Tibial artery (tissue), 4 donors: ENCODE data around the gene ZIK1.

Experiments
- DNase-seq, 2 donors: peaks; one replicate each; pipeline ENCODE4 v3.0.0-alpha.2; 2019
- H3K27ac ChIP-seq, 2 donors: fragments of 200-600 bp; sonication (generic) in 1 of 2; 1 replicate in 1 of 2; 2 replicates in 1 of 2; pipeline ENCODE4 v1.5.1; 2018 to 2019; ENCODE audit warnings: mild to moderate bottlenecking in 1 of 2
- H3K27me3 ChIP-seq, 2 donors: fragments of 200-600 bp; sonication (generic) in 1 of 2; one replicate each; pipeline versions ENCODE4 v1.5.1 to v1.6.0; 2016 to 2019
- H3K36me3 ChIP-seq, 3 donors: fragments of 200-600 bp; sonication (generic) in 2 of 3; one replicate each; pipeline ENCODE4 v1.5.1; 2016 to 2019; ENCODE audit warnings: mild to moderate bottlenecking in 2 of 3
- H3K4me1 ChIP-seq, 4 donors: fragments of 200-600 bp; sonication (generic) in 2 of 4; 1 replicate in 3 of 4; 2 replicates in 1 of 4; pipeline ENCODE4 v1.5.1; 2016 to 2019
- H3K4me3 ChIP-seq, 2 donors: fragments of 200-600 bp; sonication (generic) in 1 of 2; 1 replicate in 1 of 2; 2 replicates in 1 of 2; pipeline ENCODE4 v1.5.1; 2018 to 2019; ENCODE audit warnings: mild to moderate bottlenecking in 2 of 2
- H3K9me3 ChIP-seq, 3 donors: fragments of 200-600 bp; sonication (generic) in 1 of 3; one replicate each; pipeline ENCODE4 v1.5.1; 2016 to 2019
- intact Hi-C: fragments of 100-400 bp; cut with DNase I; formaldehyde crosslinking; loops from one replicate; pipeline ENCODE4 v1.15.0; 2023; ENCODE audit warnings: low total_unique reads
- TF ChIP-seq, protein P1 (sequence below), 2 experiments: fragments of 200-600 bp in 1 of 2; fragments of 450-650 bp in 1 of 2; IDR thresholded peaks; one replicate each; pipeline ENCODE4 v1.5.1; 2017 to 2019; ENCODE audit warnings: antibody characterized with exemption in 2 of 2, mild to moderate bottlenecking in 1 of 2, moderate library complexity in 1 of 2

Gene ZIK1

DNA sequence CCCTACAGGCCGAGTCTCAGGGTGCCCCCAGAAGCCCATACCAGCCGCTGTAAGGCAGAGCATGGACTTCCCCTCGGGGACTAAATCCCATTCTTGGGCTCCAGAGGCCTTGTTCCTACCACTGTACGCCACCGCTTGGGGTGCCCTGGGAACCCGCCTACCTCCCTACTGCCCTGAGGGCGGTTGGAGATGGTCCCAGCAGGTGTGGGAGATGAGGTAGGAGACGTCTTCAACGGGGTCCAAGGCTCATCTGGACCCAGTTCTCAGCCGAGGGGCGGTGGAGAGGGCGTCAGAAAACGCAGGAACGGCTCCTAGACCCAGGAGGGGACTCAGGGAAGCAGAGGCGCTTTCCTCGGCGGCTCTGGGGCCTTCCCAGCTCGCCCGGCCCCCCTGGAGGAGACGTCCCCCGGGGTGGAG, 833 bp upstream of the ZIK1 start:
- intact Hi-C loops: no loop called here
- H3K27ac ChIP-seq: no peak overlapping the region

DNA sequence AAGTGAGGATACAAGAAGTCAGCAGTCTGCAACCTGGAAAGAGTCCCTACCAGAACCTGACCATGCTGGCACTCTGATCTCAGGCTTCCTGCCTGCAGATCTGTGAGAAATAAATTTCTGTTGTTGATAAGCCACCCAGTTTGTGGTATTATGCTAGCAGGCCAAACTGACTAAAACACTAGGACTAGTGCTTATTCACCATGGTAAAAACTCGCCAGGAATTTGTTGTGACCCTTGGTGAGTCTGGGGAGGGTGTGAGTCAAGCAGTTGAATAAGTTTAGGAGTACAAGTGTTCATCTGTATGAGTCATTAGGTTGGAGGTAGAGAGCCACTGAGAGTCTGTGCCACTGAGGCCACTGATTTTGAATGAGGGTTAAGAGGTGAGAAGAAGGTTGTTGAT, 3.6 kb downstream of the ZIK1 start:
- TF ChIP-seq, protein P1, sequence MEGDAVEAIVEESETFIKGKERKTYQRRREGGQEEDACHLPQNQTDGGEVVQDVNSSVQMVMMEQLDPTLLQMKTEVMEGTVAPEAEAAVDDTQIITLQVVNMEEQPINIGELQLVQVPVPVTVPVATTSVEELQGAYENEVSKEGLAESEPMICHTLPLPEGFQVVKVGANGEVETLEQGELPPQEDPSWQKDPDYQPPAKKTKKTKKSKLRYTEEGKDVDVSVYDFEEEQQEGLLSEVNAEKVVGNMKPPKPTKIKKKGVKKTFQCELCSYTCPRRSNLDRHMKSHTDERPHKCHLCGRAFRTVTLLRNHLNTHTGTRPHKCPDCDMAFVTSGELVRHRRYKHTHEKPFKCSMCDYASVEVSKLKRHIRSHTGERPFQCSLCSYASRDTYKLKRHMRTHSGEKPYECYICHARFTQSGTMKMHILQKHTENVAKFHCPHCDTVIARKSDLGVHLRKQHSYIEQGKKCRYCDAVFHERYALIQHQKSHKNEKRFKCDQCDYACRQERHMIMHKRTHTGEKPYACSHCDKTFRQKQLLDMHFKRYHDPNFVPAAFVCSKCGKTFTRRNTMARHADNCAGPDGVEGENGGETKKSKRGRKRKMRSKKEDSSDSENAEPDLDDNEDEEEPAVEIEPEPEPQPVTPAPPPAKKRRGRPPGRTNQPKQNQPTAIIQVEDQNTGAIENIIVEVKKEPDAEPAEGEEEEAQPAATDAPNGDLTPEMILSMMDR (IDR thresholded peaks at IDR 0.05): no peak
- DNase-seq: no peak
- Histone ChIP-seq H3K27me3 (no peaks in the 10 kb centered on the region), H3K27ac (no peak overlapping the region), H3K4me3 (no peak overlapping the region), H3K4me1 (peaks cover 0 to 19% (median 11%) of the 10 kb centered on the region in 4 donors), H3K36me3 (peaks cover 59 to 66% (median 62%) of the 10 kb centered on the region in 3 donors), H3K9me3 (peaks cover 15 to 84% (median 55%) of the 10 kb centered on the region in 3 donors)
- intact Hi-C loops: no loop called here

More for the DNA sequence above, 833 bp upstream of the ZIK1 start:
- Histone ChIP-seq H3K36me3 (peaks cover 20 to 21% (median 21%) of the 10 kb centered on the region in 3 donors), H3K27me3 (no peaks in the 10 kb centered on the region), H3K4me3 (peak overlapping the region; percentile 54 to 55), H3K4me1 (peaks cover 0 to 25% (median 13%) of the 10 kb centered on the region in 4 donors), H3K9me3 (peaks cover 2 to 39% (median 11%) of the 10 kb centered on the region in 3 donors)
- TF ChIP-seq, protein P1 (IDR thresholded peaks at IDR 0.05): no peak
- no peak for DNase-seq

DNA sequence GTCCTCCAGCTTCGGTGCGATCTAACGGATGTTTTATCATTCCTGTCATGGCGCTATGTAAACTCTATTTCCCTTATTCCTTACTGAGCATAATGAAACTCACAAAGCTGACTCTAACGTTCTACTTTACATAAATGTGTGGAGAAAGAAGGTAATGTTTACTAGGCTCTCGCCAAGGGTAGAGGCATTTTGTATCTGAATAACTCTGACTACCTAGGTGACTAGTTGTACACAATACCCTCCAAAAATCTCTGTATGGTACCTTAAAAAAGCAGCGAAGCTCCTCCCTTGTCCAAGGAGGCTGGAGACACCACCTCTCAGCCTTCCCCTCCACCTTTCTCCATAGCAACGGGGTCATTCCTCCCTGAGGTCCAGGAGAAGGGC, 15.4 kb downstream of the ZIK1 start:
- Histone ChIP-seq H3K27me3 (no peaks in the 10 kb centered on the region), H3K9me3 (peaks cover 0 to 42% (median 31%) of the 10 kb centered on the region in 3 donors), H3K4me3 (peak overlapping the region; percentile 66 to 69), H3K36me3 (peaks cover 17 to 19% (median 18%) of the 10 kb centered on the region in 3 donors), H3K27ac (peak overlapping the region in 1 of 2 donors; percentile 50), H3K4me1 (peaks cover 0 to 16% (median 10%) of the 10 kb centered on the region in 4 donors)
- TF ChIP-seq, protein P1 (IDR thresholded peaks at IDR 0.05): no peak
- DNase-seq: no peak
- intact Hi-C loops: no loop called here

DNA sequence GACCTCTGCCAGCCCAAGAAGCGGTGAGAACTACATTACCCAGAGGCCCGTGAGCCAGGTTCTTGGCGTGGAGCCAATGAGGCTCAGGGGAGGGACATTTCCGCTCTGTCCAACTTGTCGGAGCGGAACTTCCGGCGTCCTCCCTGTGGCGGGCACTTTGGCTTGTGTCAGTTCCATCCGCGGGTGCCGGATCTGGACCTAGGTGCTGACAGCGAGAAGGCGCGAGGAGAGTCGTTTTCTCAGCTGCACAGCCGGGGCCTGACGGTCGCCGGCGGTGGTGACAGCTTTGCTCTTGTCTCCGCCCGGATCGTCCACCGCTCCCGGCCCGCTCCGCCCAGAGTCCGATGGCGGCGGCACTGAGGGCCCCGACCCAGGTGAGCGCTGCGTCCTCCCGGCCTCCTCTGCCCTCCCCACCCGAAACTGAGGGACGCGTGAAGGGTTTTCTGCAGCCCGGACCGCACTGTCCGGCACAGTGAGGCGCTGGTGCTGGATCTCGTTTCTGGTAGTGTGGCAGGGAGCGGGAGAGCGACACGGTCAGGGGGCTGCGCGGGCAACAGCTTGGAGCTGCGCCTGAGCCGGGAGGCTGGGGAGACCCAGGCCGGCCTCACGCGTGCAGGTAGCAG, 15.9 kb downstream of the ZIK1 start, which contains the start of gene ZNF530:
ZNF530 (plus strand) TSS at position 125 of the 623 bp plus-strand sequence. CDS start 4,461 bp downstream, outside the sequence.
- intact Hi-C loops: no loop called here
- DNase-seq: peak; percentile 94
- peaks cover 0 to 42% (median 31%) of the 10 kb centered on the region in 3 donors for H3K9me3 ChIP-seq
- H3K27me3 ChIP-seq: no peaks in the 10 kb centered on the region
- TF ChIP-seq, protein P1 (IDR thresholded peaks at IDR 0.05): no peak
- H3K4me1 ChIP-seq: peaks cover 0 to 16% (median 10%) of the 10 kb centered on the region in 4 donors
- H3K4me3 ChIP-seq: peak within 1 kb of the TSS; percentile 66 to 69
- peaks cover 22 to 24% (median 23%) of the 10 kb centered on the region in 3 donors for H3K36me3 ChIP-seq
- H3K27ac ChIP-seq: peak within 1 kb of the TSS; percentile 44 to 50

DNA sequence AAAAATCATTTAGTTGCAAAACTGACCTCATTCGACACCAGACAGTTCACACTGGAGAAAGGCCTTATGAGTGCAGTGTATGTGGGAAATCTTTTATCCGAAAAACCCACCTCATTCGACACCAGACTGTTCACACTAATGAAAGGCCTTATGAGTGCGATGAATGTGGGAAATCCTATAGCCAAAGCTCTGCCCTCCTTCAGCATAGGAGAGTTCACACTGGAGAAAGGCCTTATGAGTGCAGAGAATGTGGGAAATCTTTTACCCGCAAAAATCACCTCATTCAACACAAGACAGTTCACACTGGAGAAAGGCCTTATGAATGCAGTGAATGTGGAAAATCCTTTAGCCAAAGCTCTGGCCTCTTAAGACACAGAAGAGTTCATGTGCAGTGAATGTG, 23.0 kb downstream of the ZIK1 start:
- Histone ChIP-seq H3K27ac (no peak overlapping the region), H3K36me3 (peaks cover 58 to 72% (median 59%) of the 10 kb centered on the region in 3 donors), H3K4me3 (no peak overlapping the region), H3K4me1 (no peaks in the 10 kb centered on the region), H3K27me3 (no peaks in the 10 kb centered on the region), H3K9me3 (peaks cover 0 to 75% (median 73%) of the 10 kb centered on the region in 3 donors)
- TF ChIP-seq, protein P1 (IDR thresholded peaks at IDR 0.05): no peak
- intact Hi-C loops: no loop called here
- no peak for DNase-seq
